Gastrocnemius medialis (tissue), 4 donors: ENCODE results near the gene C19orf12. TPM values are rescaled to one million over a fixed set of nuclear protein-coding genes. Genes with fewer than 3 reads are reported as not detected.

Experiments used
- ATAC-seq, 2 donors: fragments of 150-250 bp; one replicate each; pipeline ENCODE4 v1.9.1; 2016
- DNase-seq, 2 donors: peaks; one replicate each; pipeline ENCODE4 v3.0.0-alpha.2; 2019
- H3K27ac ChIP-seq, 4 donors: fragments of 200-600 bp; sonication (generic); 1 replicate in 1 of 4; 2 replicates in 3 of 4; pipeline ENCODE4 v1.5.1; 2016 to 2018; ENCODE audit warnings: mild to moderate bottlenecking in 2 of 4, moderate library complexity in 1 of 4
- H3K27me3 ChIP-seq, 3 donors: fragments of 200-600 bp; sonication (generic) in 2 of 3; 1 replicate in 1 of 3; 2 replicates in 2 of 3; pipeline versions ENCODE4 v1.5.1 to v1.6.0; 2016 to 2019; ENCODE audit warnings: mild to moderate bottlenecking in 1 of 3, moderate library complexity in 1 of 3
- H3K36me3 ChIP-seq, 2 donors: fragments of 200-600 bp; sonication (generic) in 1 of 2; one replicate each; pipeline ENCODE4 v1.5.1; 2017 to 2018
- H3K4me1 ChIP-seq, 2 donors: fragments of 200-600 bp; sonication (generic) in 1 of 2; one replicate each; pipeline ENCODE4 v1.5.1; 2016 to 2017; ENCODE audit warnings: mild to moderate bottlenecking in 2 of 2
- H3K4me3 ChIP-seq, 4 donors: fragments of 200-600 bp; sonication (generic) in 3 of 4; 1 replicate in 1 of 4; 2 replicates in 3 of 4; pipeline ENCODE4 v1.5.1; 2016 to 2019; ENCODE audit warnings: mild to moderate bottlenecking in 2 of 4
- H3K9me3 ChIP-seq, 3 donors: fragments of 200-600 bp; sonication (generic) in 2 of 3; 1 replicate in 1 of 3; 2 replicates in 2 of 3; pipeline ENCODE4 v1.5.1; 2016 to 2019
- CTCF ChIP-seq, 5 experiments: fragments of 450-650 bp in 3 of 5; fragments of 200-600 bp in 2 of 5; sonication (generic) in 2 of 5; IDR thresholded peaks in 4 of 5; conservative IDR thresholded peaks in 1 of 5; 1 replicate in 4 of 5; 2 replicates in 1 of 5; pipeline ENCODE4 v1.5.1; 2016 to 2019; ENCODE audit warnings: antibody characterized with exemption in 5 of 5, mild to moderate bottlenecking in 3 of 5, moderate library complexity in 3 of 5
- POLR2A ChIP-seq, 2 donors: fragments of 450-650 bp; IDR thresholded peaks; one replicate each; pipeline ENCODE4 v1.6.1; 2017; ENCODE audit warnings: antibody characterized with exemption in 2 of 2, mild to moderate bottlenecking in 2 of 2, moderate library complexity in 2 of 2
- in situ Hi-C, 4 donors: fragments of 200-750 bp; cut with MboI; loops; one replicate each; pipeline versions ENCODE4 v1.15.0 to v1.8.0; 2017; ENCODE audit warnings: low sequenced_read_pairs in 4 of 4
- intact Hi-C: fragments of 100-400 bp; cut with DNase I; formaldehyde crosslinking; loops from one replicate; pipeline ENCODE4 v1.15.1; 2023; ENCODE audit warnings: low total_unique reads
- total RNA-seq, 4 donors: library from RNA; depleted of rRNA; stranded (reverse); fragments of >200 nt; gene quantifications; one replicate each; pipeline versions ENCODE4 v1.1.0 to v1.2.3, GENCODE V29; 2016

C19orf12 gene
- total RNA-seq, 4 donors from 2014 or later = 54.4 to 142 (median 69.8) TPM

GRCh38 chr19:29650772-29651387 lies 64.2 kb downstream of the C19orf12 start:
- intact Hi-C loops (no loop called here), in situ Hi-C loops (no loop called here)
- Histone ChIP-seq H3K9me3 (peaks cover 0 to 3% (median 0%) of the 10 kb centered on the region in 3 donors), H3K27ac (no peak overlapping the region), H3K36me3 (no peaks in the 10 kb centered on the region), H3K4me3 (no peak overlapping the region), H3K4me1 (peaks cover 4 to 6% of the 10 kb centered on the region in 2 donors), H3K27me3 (no peaks in the 10 kb centered on the region)
- ATAC-seq (no peak), DNase-seq (no peak)
- TF ChIP-seq POLR2A (IDR thresholded peaks at IDR 0.05) = no peak
- no peak for TF ChIP-seq CTCF (IDR thresholded peaks at IDR 0.05 in 4 of 5, conservative IDR thresholded peaks at IDR 0.05 in 1 of 5)

Other genes starting within 250 kb of the C19orf12 start
- not detected for gene VSTM2B, start 189.3 kb downstream of the C19orf12 start, total RNA-seq
- 10 to 100 TPM; 59.9 to 64.5 (median 61.3) TPM for gene POP4, start 109.0 kb downstream of the C19orf12 start, total RNA-seq
- 100 to 1,000 TPM in 3 of 4 donors, 10 to 100 TPM in 1; 69.1 to 164 (median 135) TPM for gene PLEKHF1, start 49.8 kb downstream of the C19orf12 start, total RNA-seq
- gene CCNE1, start 96.7 kb upstream of the C19orf12 start, total RNA-seq = 1 to 10 TPM; 2.9 to 7.3 (median 4.5) TPM
- 10 to 100 TPM; 37.4 to 84.1 (median 59.2) TPM for gene URI1, start 227.0 kb upstream of the C19orf12 start, total RNA-seq